PFSK-1 (cell line): ENCODE results near the gene UBE2Z.

Source experiments
- FOXP2 ChIP-seq: optimal IDR thresholded peaks from 2 replicates; pipeline ENCODE3; 2011; ENCODE audit warnings: borderline replicate concordance, control low read depth, inconsistent platforms; ENCODE audit not compliant: insufficient read depth; ENCODE audit errors: extremely low read length, extremely low read depth
- POLR2AphosphoS5 ChIP-seq: IDR thresholded peaks from 2 replicates; pipeline ENCODE4 v1.6.1; 2012; ENCODE audit warnings: low read depth, mild to moderate bottlenecking, control low read depth, low read length, moderate library complexity
- SIN3A ChIP-seq: IDR thresholded peaks from 2 replicates; pipeline ENCODE4 v1.6.1; 2012; ENCODE audit warnings: mild to moderate bottlenecking, low read length, moderate library complexity, borderline replicate concordance; ENCODE audit not compliant: insufficient read depth
- TAF1 ChIP-seq: IDR thresholded peaks from 2 replicates; pipeline ENCODE4 v1.6.1; 2012; ENCODE audit warnings: low read length, control low read depth, borderline replicate concordance; ENCODE audit not compliant: insufficient read depth
- TF ChIP-seq, protein P1 (sequence below), 2 experiments: IDR thresholded peaks; 2 replicates each; pipeline versions ENCODE4 v1.6.1 to v1.8.0; 2011 to 2012; ENCODE audit warnings: low read depth in 2 of 2, low read length in 2 of 2, control low read depth in 1 of 2, inconsistent platforms in 1 of 2, mild to moderate bottlenecking in 1 of 2, moderate library complexity in 1 of 2; ENCODE audit not compliant: insufficient read depth in 1 of 2

UBE2Z gene

DNA sequence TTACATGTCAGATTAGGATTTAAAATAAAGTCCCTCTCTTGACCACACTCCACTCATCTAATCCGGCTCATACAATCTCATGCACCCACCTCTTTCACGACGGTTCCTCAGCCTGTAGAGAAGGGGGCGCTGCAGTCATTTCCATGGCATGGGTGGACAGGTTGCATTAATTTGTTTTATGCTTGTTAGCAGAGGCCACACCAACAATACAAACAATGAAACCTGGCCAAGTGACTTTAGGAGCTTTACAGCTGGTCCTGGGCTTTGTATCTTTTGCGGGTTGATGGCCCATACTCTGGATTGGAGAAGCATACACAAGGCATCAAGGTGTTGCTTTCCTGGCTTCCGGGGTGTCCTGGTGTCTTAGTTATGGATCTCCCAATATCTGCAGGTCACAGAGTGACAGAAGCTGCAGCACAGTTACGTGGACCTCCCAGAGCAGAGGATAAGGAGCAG lies 46.1 kb downstream of the UBE2Z start:
- TF ChIP-seq POLR2AphosphoS5 (no peak), TAF1 (no peak), FOXP2 (no peak), SIN3A (no peak)
- TF ChIP-seq, protein P1, sequence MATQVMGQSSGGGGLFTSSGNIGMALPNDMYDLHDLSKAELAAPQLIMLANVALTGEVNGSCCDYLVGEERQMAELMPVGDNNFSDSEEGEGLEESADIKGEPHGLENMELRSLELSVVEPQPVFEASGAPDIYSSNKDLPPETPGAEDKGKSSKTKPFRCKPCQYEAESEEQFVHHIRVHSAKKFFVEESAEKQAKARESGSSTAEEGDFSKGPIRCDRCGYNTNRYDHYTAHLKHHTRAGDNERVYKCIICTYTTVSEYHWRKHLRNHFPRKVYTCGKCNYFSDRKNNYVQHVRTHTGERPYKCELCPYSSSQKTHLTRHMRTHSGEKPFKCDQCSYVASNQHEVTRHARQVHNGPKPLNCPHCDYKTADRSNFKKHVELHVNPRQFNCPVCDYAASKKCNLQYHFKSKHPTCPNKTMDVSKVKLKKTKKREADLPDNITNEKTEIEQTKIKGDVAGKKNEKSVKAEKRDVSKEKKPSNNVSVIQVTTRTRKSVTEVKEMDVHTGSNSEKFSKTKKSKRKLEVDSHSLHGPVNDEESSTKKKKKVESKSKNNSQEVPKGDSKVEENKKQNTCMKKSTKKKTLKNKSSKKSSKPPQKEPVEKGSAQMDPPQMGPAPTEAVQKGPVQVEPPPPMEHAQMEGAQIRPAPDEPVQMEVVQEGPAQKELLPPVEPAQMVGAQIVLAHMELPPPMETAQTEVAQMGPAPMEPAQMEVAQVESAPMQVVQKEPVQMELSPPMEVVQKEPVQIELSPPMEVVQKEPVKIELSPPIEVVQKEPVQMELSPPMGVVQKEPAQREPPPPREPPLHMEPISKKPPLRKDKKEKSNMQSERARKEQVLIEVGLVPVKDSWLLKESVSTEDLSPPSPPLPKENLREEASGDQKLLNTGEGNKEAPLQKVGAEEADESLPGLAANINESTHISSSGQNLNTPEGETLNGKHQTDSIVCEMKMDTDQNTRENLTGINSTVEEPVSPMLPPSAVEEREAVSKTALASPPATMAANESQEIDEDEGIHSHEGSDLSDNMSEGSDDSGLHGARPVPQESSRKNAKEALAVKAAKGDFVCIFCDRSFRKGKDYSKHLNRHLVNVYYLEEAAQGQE (IDR thresholded peaks at IDR 0.05; ENCODE audit: insufficient read depth in 1 of 2, low read depth in 2 of 2, low read length in 2 of 2): no peak

DNA sequence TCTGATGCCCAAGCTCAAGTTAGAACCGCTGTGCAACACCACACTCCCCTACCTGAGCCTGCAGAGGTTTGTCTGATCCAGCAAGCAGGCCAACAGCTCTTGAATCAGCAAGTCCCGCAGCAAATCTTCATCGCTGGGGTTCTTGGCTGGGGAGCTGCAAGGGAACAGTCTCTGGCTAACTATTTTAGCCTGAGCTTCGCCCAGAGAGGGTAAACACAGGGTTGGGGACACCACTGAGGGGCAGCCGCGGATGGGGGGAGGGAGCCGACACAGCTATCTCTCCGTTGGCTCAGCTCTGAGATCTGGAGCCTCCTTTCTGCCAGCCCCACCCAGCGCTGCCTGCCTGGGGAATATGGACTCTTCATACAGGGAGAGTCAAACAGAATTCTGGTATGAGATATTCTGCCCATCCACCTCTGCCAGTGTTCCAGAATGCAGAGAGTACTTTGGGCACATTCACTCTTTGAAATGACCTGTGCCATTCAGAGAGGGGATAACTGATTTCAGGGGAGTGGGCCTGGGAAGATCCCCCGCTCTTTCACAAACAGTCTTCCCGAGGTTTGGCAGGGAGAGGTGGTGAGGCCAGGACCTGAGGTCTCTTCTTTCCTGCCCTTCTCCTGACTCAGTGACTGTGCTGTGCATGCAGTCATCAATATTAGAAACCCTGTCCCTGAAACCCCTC lies 52.8 kb downstream of the UBE2Z start:
- TF ChIP-seq FOXP2 (no peak), TAF1 (no peak), SIN3A (no peak), POLR2AphosphoS5 (no peak)
- TF ChIP-seq, protein P1 (IDR thresholded peaks at IDR 0.05; ENCODE audit: insufficient read depth in 1 of 2, low read depth in 2 of 2, low read length in 2 of 2): no peak

DNA sequence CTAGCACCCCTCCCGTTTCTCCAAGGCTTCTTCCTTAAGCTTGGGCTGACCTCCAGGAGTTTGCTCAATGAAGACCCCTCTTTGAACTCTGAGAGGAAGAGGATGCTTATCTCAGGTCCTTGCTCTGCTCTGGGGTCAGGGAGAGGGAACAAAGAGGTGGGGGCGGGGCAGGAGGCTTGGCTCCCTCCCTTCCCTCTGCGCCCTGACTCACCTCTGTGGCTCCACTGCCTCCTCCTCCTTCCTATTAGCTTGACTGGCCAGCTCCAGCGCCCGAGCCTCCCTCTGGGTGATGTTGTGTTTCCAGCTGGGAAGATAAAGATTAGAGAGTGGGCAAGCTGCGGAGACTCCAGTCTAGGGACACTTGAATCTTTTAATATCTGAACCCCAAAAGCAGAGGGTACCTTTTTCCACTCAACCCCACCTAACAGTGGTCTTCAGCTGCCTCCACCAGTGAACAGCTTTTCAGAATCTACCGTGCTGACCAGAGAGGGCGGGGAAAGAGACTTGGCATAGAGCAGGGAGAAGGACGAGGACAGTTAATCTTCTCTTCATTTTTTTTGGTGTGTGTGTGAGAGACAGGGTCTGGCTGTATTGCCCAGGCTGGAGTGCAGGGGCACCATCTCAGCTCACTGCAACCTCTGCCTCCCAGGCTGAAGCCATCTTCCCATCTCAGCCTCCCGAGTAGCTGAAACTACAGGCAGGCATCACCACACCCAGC lies 53.5 kb downstream of the UBE2Z start:
- TF ChIP-seq SIN3A: no peak
- TF ChIP-seq POLR2AphosphoS5: no peak
- TF ChIP-seq FOXP2: no peak

GRCh38 chr17:48970224-48970623 lies 62.0 kb downstream of the UBE2Z start:
- no peak for TF ChIP-seq TAF1
- no peak for TF ChIP-seq FOXP2

GRCh38 chr17:48970865-48971687 lies 62.9 kb downstream of the UBE2Z start:
- TF ChIP-seq, protein P1 (IDR thresholded peaks at IDR 0.05; ENCODE audit: insufficient read depth in 1 of 2, low read depth in 2 of 2, low read length in 2 of 2): no peak
- TF ChIP-seq FOXP2 (no peak), SIN3A (no peak), POLR2AphosphoS5 (no peak), TAF1 (no peak)
